ENCODE measurements around the gene TRPM3.

GRCh38 chr9:70917277-70917676 lies 204.1 kb downstream of the TRPM3 start:
- TF ChIP-seq CTCF (IDR thresholded peaks at IDR 0.05) = no peak
- no peak for TF ChIP-seq POLR2A (IDR thresholded peaks at IDR 0.05)
